DMS79 (cell line): ENCODE results near the gene MET.
"Not testable (repeated sequence)": the region's sequence is repeated elsewhere in the genome, so short reads cannot be mapped to it uniquely, and the experiment has no call there.

Experiments
- DNase-seq: peaks from one replicate; lab custom pipeline; 2025; lab: John Stamatoyannopoulos, UW

MET gene

DNA sequence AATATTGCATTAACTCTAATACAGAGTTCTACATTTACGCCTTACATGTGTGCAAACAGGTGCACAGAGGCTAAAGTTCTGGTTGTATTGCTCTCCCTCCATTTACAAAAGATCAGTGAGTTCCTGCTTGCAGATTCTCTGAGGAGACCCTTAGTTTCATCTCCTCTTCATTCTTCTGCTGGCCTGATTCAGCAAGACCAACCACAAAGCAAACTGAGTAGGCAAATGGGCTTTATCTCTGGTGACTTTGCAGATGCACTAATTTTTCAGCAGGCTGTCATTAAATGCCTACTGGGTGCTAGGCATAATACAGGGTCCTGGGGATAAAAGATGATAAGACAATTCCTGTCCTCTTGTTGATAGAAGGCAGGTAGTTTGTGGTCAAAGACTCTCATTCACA, 56.4 kb downstream of the MET start:
- no peak for DNase-seq

DNA sequence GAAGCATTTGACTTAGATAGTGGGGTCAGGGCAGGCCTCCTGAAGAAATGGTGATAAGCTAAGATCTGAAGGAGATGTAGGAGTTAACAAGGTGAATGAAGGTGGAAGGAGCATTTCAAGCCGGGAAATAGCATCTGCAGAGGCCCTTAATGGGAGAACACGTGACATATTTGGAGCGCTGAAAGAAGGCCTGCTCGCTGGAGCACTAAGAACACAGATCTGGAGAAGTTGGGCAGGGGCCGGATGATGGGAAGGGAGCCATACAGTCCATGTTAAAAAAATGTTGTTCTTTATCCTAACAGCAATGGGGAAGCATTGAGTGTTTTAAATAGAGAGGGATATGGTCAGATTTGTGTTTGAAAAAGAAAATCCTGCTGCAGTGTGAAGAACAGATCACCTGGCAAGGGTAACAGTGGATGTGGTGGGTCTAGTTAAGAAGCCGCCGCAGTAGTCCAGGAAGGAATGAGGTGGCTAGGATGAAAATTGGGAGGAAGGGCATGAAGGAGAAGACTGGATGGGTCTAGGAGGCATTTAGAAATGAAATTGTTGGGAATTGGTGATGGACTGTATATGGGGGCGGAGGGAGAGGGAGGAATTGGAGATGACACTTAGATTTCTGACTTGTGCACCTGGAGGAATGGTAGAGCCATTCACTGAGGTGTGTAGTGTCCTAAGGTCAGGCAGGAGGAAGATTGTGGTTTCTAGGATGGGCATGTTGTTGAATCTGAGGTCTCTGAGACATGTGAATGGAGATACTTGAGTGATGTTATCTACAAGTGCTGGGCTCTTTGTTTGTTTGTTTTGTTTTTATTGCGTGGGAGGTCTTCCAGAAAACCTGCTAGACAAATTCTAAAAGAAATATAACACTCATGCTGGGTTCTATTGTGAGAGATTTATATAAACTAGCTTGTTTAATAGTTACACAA, 58.4 kb downstream of the MET start:
- DNase-seq, result peak; percentile 83

DNA sequence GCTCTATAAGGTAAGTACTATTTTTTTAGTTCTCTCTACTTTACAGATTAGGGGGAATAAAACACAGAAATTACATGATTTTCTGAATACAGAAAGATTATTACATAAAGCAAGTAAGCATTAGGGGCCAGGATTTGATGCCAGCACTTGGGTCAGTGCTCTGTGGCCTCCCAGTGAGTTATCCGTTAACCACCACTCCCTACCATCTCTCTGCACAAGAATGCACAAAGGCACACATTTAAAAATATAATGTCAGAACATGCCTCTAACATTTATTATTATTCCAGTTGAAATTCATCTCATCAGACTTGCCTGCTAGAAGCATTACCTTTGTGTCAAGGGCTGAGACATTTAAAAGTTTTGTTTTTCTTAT, 59.0 kb downstream of the MET start:
- no peak for DNase-seq

DNA sequence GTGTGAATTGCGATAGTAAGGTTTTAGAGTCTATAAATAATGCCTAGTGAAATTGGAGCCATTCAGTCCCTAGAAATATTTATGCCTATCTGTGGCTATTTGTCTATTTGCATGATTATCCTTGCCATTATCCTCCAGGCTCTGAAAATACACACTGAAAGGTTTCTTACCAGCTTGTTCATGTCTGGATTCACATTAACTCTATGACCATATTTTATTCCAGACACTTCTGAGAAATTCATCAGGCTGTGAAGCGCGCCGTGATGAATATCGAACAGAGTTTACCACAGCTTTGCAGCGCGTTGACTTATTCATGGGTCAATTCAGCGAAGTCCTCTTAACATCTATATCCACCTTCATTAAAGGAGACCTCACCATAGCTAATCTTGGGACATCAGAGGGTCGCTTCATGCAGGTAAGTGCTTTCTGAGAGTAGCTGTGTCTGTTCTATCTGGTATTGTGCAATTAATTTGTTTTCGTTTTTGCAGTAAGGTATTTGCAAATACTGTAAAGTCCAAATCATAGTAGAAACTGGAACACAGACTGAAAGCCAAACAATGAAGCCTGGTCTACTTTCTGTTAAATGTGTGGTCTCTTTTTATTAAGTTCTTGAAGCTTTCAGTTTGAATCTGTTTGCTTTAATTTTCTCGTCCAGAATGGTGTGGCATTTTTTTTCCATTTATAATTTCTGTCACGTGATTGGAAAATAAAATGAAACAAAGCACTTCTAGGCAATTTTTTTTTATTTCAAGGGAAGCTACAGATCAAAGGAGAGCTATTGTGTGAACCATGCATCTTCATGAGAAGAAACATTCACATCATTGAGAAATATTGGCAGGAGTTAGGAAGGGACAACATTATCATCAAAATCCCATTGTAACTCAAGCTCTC, 59.7 kb downstream of the MET start:
- DNase-seq, result peak; percentile 33

DNA sequence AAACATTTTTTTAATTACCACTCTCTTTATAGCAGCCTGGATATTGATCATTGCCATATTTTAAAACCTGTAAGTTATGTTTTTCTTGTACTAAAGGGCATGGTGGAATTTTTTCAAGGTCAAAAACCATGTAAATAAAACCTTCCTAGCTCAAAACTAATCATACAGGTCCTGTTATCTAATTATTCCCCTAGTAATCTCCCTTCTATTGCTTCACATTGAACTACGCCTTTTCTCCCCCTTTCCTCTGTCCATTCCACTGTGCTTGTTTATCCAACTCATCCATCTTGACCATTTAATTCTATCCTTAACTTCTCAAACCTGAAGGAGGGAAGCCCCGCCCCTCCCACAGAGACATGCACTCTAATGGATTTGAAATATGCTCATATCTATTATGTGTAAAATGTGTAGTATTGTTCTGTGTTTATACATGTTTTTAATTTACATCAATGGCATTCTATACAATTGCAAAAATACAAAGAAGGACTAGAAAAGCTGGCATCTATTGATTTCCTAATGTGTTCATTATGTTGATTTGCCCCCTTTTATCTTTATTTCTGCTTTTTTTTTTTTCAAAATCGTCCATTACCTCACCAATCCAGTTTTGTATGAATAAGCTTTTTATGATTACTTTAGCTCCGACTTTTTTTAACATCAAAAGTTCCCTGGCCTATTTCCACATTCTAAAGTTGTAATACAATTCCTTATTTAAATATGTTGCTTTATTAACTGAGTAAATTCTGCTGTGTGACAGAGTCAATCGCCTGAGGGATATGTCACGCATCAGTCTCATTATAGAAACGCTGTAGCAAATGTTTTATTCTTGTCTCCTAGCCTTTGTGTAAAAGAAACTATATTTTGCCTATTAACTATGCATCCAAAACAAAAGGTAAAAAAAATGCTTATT, 61.0 kb downstream of the MET start:
- DNase-seq, result no peak

DNA sequence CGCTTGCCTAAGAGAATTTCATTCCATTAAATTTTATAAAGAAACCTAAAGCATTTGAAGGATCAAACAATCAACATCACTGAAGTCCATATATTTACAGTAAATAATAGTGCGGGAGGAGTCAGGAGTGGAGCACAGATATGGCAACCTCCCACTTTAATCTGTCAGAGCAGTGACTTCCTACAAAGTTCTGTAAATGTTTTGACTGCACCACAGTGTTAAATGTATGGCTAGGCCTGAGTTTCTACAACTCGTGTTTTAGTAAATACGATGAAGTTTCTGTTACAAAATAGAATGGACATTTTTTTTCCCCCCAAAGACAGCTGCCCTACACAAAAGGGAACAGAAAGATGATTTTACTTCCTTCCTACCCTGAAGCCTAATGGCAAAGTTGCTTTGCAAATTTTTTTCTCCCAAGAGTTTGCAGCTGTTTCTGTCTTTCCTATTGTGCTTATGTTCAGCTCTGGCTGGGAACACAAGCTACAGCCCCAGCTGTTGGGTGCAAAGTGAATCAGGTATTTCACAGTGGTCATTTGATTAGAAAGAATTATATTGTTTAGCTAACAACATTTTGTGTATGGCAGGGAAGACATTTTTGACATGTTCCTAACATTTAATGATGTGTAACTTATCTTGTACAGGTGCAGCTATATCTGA, 62.1 kb downstream of the MET start:
- no peak for DNase-seq

DNA sequence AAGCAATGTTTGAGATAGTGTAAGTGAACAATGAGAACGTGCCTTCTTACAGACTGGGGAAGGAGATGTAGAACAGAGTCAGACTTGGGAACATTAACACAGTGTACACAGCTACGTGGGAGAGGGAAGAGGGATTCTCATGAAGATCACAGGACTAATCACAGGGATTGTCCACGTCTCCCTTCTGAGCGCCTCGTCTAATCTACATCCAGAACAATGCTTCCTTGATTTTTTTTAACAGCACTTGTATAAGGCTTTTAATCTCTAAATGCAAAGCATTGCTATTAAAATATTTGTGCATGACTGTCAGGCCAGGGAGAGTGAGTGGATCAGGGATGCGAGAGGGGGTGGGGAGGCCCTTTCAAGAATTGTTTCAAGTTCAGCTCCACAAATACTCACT, 62.7 kb downstream of the MET start:
- DNase-seq, result no peak

DNA sequence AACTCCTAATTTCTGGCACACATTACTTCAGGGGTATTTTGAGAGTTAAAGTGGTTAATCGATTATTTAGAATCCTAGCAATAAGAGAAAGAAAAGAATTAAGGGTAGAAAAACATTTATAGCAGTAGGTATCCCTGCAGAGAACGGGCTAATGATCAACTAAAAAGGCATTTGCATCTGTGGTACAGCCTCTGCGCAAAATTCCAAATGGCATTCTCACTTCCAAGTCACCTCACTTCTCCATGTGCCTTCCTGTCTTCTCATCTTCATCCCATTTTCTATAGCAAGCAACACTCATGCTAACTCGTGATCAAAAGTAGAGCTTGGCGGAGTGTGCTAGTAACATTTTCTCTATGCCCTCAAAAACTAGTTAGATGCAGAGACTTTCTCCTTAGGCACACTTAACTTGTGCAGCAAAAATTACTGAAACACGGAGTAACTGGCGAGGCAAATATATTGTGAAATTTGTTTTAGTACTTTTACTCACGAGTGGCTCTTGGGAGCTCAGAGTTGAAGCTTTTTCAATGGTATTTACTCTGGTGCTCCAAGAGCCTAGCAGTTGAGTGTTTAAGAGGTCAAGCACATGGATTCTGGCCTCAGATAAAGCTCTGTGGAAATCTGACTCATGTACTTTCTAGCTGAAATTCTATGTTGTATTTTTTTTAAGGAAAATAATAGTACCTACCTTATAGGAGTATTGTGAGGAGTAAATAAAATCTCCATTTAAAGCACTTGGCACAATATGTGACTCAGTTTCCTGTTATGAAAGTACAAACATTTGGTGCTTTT, 65.1 kb downstream of the MET start:
- peak; percentile 52 for DNase-seq

DNA sequence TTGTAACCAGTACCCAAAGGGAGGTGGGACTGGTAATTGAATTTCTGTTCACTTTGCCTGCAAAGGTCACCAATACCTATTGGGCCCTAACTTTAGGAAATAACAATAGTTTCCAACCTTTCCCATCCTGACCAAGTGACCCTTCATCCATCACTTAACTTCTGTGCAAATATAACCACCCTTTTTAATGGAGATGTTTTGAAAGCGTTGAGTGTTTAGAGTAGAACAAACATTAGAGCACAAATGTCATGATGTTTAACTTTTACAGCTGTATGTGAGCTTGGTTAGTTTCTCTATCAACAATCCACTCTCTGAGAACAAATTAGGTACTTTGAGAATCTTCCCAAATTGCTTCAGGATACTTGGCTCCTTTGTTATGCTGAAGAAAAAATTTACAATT, 66.4 kb downstream of the MET start:
- no peak for DNase-seq

DNA sequence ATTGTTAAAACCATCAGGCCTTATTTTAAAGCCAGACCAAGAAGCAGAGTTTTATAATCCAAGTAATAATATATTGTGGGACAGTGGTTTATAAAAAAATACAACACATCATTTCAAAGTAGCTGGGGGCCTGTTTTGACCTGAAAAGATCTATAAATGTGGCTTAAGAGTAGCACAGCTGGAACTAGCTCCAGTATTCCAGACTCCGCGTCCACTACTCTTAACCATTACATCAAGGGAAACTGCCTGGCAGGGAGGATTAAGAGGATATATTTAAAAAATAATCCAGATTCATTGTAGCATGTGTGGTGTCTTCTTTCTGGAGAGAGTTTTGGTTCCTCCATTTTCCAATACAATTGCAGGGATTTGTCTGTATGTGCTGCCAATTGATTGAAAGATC, 67.3 kb downstream of the MET start:
- no peak for DNase-seq

DNA sequence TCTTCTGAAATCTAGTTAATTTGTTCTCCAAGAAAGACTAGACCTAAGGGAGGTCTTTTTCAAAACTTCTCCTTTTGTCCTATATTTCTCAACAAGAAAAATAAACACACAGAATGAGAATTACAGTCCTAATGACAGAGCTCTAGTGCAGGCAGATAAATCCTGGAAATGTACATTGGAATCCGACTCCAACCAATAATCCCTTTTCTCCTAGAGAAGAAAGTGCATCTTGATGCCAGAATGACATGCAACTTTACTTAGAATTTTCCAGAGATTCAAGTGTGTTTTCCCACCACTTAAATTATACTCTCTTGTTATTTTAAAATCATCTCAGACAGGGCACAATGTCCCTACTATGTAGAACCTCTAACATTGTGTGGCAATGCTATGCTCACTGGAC, 68.2 kb downstream of the MET start:
- no peak for DNase-seq

DNA sequence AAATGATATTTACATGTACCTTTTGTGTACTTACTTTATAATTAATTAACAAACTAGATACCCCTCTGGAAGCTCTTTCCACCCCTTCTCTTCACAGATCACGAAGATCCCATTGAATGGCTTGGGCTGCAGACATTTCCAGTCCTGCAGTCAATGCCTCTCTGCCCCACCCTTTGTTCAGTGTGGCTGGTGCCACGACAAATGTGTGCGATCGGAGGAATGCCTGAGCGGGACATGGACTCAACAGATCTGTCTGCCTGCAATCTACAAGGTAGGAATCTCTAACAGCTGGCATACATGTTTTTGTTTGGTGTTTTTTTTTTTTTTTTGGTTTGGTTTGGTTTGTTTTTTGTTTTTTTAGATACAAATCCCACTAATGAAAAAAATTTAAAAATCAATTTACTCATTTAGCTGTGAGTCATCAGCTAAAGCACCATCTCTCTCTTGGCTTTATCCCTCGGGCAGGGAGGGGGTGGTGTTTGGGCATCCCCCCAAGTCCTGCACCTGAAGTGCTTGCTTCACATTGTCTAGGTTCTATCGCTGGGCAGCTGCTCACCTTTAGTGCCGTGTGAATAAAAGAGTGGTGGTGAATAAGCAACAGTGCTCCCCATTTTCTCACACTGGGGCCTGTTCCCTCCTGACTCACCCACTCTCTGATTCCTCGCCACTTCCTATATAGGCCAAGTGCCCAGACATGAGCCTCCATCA, 68.9 kb downstream of the MET start:
- DNase-seq, result no peak

DNA sequence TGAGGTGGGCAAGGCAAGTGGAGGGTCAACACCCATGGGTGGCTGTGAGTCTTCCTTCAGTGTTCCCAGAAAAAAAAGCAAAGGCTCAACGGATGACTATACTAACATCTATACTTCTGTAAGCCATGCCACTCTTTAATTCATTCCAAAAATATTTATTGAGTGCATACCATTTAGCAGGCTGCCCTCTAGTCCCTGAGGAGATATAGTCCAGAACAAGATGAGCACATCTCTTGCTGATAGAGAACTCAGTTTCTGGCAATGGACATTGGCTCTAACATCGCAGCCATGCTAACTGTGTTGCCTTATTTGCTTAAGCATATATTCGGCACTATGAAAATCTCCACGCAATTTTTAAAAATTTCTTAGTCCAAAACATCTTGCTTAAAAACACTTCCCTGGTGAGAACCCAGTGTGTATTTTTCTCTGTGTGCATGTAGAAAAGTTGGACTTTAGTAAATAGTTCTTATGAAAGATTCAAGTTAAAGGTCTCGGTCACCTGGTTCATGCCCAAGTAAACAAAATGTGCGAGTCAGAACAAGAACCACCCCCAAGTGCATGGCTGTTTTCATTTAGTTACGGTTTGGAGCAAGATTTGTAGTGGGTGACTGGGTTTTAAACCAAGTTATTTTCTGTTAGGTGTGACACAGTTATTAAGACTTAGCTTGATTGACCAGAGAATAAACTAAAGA, 69.8 kb downstream of the MET start:
- no peak for DNase-seq

DNA sequence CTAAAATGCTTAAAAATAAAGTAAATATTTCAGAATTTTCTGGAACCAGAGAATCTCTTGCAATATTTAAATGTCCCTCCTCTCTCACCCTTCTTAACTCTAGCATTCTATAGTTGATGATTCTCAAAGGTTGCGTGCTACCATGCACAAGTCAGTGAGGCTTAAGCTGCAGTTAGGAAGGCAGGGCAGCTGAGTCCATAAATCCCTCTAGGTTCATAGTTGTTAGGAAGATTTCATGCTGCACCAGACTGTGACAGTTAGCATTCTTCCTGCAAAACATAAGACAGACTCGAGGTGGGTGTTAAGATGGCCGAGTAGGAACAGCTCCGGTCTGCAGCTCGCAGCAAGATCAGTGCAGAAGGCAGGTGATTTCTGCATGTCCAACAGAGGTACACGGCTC, 70.6 kb downstream of the MET start:
- no peak for DNase-seq

DNA sequence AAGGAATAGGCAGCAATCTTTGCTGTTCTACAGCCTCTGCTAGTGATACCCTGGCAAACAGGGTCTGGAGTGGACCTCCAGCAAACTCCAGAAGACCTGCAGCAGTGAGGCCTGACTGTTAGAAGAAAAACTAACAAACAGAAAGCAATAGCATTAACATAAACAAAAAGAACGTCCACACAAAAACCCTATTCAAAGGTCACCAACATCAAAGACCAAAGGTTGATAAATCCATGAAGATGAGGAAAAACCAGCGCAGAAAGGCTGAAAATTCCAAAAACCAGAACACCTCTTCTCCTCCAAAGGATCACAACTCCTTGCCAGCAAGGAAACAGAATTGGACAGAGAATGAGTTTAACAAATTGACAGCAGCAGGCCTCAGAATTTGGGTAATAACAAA, 71.8 kb downstream of the MET start:
- not testable (repeated sequence) for DNase-seq

DNA sequence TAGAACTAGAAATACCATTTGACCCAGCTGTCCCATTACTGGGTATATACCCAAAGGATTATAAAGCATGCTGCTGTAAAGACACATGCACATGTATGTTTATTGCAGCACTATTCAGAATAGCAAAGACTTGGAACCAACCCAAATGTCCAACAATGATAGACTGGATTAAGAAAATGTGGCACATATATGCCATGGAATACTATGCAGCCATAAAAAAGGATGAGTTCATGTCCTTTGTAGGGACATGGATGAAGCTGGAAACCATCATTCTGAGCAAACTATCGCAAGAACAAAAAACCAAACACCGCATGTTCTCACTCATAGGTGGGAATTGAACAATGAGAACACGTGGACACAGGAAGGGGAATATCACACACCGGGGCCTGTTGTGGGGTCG, 74.4 kb downstream of the MET start:
- DNase-seq, result not testable (repeated sequence)

DNA sequence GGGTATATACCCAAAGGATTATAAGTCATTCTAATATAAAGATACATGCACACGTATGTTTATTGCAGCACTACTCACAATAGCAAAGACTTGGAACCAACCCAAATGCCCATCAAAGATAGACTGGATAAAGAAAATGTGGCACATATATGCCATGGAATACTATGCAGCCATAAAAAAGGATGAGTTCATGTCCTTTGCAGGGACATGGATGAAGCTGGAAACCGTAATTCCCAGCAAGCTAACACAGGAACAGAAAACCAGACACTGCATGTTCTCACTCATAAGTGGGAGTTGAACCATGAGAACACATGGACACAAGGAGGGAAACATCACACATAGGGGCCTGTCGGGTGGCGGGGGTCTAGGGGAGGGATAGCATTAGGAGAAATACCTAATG, 79.1 kb downstream of the MET start:
- DNase-seq, result not testable (repeated sequence)

DNA sequence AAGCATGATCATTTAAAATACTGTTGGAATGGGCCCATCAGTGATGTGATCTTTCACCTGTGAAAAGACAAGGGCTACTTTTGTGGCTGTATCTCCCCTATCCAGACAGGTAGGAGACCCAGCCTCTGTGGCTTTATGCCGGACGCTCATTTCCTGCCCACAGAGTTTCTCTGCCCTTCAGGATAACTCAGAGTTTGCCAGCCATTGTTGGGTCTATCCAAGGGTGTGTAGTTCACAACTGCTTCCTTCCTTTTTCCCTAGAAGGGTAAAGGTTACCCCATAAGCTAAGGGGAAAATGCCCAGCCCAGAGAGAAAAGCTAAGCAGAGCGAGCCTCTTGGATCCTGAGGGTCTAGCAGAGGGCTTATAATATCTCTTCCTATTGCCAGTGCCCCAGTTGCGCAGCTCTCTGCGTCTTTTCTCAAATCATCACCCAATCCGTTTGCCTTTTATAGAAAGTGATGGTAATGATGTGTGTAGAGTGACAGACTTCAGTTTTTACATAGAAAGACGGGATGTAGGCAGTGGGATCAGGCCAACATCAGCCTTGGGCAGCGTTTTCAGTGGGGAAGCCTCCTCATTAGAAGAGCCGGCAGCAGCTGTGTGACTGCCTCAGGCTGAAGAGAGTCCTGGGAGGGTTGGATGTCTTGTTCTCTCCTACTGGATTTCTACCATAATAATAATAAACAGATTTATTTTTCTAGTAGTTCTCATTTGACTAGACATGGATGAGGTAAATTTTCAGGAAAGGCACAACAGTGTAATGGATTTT, 80.5 kb downstream of the MET start:
- DNase-seq, result no peak

DNA sequence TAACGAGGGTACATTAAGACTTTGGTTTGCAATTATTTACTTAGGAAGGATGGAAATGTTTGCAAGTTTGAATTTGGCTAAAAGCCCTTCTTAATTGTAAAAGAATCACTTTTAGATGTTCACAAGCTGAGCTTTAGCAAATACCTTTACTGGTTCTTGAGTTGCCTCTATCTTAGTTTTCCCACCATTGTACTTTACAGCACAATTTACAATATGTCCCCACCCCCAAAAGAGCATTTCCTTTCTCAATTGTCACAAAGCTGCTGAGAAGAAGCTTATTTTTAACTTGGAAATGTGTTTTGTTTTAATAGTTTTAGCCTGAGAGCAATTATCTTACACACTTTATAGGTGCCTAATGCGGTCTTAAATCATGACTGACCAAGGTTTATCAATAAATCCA, 81.1 kb downstream of the MET start:
- DNase-seq, result no peak
